HG02884 (cell line): ENCODE data around the gene PTPRE.

Experiments
- ATAC-seq: cut with Tn5 transposase; IDR thresholded peaks from one replicate; pipeline ENCODE4 v1.9.1; 2021; ENCODE audit warnings: mild to moderate bottlenecking, moderate library complexity; ENCODE audit not compliant: unreplicated experiment

The PTPRE gene

DNA sequence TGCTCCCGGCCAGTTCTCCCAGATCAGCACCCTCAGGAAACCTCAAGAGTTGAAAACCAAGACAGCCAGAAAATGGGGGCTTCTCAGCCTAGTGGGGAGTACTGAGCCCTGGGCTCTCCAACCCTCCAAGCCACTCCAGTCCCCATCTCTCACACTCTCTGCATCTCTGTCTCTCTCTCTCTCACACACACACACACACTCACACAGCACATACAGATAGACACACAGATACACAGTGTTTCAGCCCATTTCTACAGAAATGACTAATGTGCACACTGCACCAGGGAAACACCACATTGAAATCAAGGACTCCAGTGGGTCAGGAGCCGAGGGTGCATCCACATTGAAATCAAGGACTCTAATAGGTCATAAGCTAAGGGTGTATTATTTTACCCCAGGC, 111.8 kb downstream of the PTPRE start:
- no peak for ATAC-seq

DNA sequence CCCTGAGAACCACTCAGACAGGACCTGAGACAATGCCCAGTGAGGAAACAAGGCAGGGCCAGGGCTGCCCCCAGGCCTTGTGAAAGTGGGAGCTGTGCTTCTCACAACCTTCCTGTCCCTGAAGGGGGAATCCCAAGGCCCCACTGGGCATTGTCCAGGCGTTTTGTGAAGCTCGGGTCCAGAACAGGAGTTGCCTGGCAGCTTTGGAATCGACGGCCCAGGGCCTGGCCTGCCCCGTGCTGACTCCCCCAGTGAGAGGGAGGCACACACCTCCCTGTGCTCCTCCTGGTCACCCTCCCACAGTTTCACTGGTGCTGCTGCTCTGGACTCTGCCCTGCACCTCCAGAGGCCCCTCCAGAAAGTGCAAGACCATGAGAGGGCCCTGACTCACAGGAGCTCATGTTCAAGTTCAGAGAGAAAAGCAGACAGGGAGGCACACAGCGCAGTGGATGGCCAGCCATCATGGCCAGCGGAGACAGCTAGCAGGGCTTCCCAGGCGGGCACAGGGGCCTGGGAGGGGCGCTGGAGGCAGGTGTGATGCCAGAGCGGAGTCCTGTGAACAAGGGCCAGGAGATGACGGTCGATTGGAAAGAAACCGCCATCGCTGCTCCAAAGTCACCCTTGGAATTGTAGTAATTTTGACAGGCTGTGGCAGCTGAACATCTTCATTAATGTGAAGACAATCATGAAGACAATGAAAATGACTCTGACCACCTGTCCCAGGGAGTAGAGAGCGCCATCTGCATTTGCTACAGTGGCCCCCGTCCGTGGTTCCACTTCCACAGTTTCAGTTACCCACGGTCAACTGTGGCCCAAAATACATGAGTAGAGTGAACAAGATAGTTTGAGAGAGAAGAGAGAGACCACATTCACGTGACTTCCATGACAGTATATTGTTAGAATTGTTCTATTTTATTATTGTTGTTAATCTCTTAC, 115.6 kb downstream of the PTPRE start:
- ATAC-seq: no peak

DNA sequence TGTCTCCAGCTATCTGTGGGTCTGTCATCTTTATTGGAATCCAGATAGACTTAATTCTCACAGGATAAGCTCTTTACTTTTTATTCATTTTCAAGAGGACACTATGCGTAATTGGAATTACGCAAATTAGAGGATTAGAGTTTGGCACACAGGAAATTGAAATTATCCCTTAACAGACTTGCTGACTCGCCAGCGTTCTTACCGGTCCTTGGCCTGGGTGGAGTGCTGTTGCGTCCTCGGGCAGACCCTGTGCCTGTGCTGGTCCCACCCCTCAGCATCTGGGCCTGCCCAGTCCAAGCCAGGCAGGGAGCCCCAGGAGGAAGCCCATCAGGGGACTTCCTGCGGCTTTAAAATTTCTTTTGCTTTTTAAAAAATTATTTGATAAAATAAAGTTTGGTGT, 117.5 kb downstream of the PTPRE start:
- no peak for ATAC-seq

DNA sequence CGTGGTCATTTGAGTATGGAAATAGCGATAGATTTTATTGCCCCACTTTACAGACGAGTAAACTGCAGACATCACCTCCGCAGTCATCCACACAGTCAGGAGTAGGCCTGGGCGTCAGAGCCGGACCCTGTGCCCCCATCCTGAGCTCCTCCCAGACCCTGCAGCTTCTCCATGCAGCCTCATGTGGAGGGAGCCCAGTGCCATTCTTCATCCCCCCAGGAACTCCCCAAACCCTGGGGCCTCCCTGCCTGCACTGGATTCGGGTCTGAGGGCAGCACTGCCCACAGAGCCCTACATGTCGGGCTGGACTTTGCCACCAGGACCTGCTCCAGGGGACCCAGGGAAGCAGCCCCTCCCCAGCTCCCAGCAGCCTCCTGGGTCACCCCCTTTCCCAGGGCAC, 118.5 kb downstream of the PTPRE start:
- no peak for ATAC-seq

DNA sequence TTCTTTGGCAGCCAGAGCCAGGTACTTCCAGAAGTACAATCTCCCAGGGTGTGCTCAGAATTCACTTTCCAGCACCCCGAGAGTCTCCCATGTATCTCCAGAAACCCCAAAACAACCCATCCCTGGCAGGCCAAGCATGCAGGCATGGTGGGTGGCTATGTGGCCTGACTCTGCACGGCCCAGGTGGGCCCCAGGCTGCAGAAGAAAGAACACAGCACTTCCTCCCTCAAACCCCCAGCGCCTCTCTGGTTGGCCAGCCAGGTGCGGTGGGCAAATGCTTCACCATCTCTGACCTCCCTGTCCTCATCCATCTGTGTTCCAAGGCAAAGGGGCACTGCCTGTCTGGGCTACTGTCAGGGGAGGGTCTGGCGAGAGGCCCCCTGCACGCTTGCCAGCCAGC, 119.0 kb downstream of the PTPRE start:
- ATAC-seq: no peak

DNA sequence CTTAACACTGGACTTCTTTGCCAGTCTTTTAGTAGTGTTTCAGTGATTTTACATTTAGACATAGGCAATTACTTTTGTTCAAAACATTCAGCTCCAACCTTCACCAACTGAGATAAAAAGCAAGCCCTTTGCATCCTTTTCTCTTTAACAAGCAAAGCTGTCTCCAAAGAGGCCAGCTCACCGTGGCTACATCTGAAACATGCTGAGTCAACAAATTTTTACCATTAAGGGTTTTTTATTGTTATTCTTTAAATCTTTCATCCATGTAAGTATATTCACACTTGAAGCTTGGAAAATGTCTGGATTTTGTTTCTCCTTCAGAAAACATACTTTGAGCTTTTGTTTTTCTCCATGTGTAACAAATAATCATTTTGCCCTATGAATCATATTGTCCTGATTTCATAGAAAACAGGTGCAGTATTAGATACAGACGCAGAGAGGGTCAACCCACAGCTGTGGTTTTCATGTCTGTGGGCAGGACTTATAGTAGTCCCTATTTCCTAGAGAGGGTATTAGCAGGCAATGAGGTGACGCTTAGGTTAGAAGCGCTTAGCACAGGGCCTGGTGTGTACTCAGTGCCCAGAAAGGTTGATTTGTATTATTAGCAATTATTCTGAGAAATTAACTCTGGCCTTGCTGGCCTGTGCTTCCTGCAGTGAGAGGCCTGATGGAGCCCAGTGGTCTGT, 119.9 kb downstream of the PTPRE start:
- ATAC-seq: no peak

DNA sequence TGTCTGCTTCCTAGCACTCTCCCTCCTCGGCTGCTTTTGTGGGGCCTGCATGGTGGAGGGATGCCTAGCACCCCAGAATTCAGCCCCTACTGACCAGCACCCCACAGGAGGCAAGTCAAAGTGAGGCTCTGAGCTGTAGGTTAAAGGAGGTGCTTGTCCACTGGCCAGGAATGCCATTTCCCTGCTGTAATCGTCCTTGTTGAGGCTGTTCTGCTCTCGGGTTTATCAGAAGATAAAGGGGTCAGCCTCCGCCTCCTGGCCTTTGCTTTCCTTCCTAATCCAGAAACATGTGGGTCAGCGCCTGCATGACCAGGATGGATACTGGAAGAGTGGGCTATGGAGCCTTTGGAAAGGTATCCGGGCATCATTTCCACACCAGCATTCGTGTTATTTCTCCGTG, 120.4 kb downstream of the PTPRE start:
- no peak for ATAC-seq

DNA sequence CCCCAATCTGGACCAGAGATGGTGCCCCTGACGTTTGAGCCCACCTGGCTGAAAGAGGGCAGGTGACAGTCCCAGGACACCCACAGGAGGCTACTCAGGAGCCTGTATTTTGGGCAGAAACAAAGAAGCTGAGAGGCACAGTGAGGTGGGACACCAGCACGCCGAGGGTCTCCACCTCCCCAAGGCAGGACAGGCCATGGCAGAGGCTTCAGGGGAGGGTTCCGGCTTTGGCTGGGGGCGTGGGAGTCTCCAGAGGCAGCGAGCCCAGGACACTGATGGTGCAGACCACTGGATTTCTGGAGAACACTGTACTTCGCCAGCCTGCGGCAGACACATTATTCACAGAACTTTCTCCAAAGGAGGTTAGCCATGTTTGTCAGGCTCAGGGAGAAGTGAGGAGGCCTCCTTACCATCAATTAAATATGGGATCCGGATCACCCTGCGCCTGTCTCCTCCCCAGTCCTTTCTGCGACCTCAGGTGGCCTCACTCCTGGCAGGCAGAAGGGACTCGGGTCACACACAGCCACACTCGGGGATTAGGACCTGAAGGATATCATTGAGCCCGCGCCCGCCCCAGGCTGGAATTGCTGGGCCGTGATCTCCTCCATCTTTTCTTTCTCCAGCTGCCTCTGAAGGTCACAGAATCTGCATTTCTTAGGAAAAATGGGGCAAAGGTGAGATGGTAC, 121.1 kb downstream of the PTPRE start:
- no peak for ATAC-seq

DNA sequence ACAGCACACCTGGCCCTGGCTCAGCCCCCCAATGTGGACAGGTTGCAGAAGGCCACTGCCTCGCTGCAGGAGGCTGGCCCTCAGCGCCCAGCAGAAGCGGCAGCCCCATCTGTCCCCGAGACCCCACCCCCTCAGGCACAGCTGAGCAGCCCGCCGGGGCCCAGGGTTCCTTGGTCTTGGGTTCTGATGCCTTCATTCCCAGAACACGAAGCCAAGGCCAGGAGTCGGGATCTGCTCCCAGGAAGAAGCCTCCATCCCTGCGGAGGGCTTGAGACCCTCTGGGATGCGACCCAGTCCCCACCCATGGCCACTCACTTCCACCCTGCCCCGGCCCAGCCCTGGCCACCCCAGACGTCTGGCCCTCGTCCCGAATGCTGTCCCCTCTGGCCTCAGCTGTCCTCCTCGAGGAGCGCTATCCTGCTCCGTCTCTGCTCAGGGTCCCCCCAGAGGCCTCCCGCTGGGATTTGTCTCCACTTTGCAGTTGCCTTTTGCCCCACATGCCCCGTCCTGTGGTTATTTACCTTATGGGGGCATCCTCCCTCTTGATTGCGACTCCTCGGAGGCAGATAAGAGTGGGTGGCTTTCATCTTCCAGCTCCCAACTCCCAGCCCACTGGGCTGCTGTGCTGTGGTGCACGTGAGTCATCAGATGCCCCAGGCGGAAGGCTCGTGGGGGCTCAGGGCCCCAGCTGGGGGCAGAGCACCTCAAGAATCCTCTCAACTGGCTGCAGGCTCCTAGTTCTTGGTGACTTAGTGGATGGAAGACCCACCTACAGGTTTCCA, 121.8 kb downstream of the PTPRE start:
- no peak for ATAC-seq

DNA sequence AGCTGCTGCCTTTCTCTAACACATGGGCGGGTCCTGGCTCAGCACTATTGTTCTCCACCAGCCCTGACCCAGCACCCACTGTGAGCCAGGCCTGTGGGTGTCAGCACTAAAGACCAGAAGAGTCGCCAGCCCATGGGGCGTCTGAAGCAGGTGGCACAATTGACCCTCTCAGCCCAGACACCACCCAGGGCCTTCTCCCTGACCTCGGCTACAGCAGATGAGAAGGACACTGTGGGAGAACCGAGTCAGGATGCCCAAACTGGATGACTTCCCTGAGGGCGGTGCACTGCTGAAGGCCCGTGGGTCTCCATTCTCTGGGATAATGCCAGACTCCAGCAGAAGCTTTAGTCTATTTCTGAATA, 122.4 kb downstream of the PTPRE start:
- no peak for ATAC-seq

DNA sequence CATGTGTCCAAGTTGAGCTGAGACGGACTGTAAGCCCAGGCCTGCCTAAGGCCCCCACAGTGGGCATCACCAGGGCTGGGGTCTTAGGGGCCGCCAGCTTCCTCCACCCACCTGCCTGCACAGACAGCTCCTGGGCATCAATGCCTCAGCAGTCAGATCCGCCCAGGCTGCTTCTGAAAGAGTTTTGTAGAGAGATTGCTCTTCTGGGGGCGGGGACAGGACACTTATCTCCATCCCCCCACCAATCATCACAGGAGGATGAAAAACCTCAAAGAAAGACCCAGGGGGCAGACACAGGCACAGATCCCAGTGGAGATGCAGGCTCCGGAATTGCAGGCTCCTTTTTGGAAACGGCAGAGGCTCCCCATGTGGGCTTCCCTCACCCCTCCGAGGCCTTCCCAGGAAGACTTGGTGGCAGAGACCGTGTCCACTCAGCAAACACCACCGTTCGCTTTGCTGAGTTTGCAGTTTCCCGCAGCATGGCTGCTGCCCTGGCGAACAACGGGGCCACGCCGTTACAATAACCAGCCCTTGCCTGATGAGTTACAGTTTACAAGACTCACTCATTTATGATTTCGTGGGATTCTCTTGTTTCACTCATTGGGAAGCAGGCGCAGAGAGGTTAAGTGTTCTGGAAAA, 122.9 kb downstream of the PTPRE start:
- ATAC-seq: no peak

DNA sequence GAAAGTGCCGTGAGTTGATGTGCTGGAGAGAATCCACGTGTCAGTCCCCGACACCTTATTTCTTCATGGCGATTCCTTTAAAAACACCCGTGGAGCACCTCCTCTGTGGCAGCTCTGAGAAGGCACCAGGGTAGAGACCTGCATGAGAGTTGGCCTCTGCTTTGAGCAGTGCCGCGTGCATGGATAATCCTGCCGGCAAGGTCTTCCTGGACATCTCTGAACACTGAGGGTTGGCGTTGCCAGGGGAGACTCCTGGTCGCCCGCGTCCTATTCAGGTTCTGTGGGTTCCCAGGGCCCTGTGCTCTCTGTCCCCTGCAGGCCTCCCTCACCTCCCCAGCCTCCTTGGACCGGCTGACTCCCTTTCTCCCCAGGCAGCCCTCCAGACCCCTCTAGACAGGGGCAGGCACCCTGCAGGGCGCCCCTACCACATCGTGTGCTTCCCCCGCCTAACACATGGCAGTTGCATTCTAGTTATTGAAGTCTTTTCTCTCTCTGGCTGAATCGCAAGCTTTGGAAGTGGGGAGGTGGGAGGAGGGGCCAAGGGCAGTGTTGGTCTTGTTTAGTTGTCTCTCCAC, 123.7 kb downstream of the PTPRE start:
- ATAC-seq: no peak

DNA sequence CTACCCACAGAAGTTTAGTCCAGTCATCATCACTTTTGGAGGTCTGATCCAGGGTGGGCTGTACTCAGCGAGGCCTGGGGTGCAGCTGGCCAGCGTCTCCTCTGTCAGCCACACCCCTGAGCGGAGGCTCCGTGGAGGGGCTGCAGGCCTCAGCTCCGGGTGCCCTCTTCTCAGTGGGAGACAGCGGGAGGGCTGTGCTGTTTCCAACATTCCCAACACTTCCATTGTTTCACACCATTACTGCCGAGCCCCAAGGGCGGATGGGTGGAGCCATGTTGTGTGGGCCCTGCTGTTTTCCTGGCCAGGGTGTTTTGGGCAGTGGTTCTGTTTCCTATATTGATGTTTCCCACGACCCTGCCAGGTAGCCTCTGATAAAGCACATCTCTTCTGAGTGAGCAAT, 124.3 kb downstream of the PTPRE start:
- no peak for ATAC-seq

DNA sequence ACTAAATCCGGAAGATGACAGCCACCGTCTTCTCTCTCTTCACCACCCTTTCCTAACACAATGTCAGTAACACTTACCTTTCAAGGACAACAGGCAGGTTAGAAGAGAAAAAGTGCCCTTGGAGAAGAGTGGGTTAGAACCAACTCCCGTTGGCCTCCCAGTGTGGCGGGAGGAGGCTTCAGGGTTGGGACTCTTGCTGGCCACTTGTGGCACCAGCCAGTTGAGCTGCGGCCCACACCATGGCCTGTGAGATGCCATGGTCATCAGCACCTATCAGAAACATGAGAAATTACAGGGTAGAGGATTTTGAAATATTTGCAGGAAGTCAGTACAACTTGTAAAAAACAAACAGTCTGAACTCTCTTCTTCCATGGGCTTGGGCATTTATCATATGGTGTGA, 125.6 kb downstream of the PTPRE start:
- ATAC-seq: no peak

DNA sequence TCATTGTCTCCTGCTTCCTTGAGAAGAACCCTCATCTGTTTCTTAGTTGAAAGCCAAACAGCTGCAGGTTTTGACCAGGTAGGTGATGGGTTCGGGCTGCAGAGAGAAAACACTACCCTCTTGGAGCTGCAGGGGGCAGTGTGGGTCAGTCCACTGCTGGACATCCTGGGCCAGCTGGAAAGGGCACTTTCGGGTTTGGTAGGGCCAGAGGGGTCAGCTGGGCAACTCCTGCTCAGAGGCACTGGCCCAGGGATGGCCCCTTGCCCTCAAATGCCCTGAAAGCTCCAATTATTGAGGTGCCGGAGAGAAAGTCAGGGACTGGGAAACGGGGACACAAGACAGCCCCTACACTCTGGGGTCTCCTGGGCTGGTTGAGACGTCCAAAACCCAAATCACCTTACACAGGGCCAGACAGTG, 128.7 kb downstream of the PTPRE start:
- no peak for ATAC-seq

DNA sequence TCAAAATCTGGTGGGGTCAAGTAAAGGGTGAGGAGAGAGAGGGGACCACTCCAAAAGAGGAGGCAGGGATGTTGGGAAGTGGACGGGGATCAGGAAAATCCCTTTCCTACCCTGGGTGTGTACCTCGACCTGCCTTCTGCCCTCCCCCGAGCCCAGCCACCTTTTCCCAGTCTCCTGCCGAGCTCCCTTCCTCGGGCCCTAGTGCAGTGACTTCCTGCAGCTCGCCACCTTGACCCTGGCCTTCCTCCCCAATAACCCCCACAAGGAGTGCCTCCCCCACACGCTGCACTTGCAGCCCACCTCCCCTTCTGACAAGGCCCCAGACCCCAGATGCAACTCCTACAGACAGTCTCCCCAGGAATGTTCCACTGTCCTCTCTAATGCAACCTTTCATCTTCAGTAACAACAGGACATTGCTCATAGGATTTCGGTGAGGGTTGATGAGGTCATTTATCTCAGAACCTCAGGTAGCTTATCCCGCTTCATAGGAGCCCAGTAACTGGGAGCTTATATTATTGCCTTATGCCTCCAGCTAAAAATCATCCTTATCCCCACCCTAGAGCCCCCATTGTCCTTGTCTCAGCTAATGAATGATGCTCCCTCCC, 129.2 kb downstream of the PTPRE start:
- ATAC-seq: no peak

DNA sequence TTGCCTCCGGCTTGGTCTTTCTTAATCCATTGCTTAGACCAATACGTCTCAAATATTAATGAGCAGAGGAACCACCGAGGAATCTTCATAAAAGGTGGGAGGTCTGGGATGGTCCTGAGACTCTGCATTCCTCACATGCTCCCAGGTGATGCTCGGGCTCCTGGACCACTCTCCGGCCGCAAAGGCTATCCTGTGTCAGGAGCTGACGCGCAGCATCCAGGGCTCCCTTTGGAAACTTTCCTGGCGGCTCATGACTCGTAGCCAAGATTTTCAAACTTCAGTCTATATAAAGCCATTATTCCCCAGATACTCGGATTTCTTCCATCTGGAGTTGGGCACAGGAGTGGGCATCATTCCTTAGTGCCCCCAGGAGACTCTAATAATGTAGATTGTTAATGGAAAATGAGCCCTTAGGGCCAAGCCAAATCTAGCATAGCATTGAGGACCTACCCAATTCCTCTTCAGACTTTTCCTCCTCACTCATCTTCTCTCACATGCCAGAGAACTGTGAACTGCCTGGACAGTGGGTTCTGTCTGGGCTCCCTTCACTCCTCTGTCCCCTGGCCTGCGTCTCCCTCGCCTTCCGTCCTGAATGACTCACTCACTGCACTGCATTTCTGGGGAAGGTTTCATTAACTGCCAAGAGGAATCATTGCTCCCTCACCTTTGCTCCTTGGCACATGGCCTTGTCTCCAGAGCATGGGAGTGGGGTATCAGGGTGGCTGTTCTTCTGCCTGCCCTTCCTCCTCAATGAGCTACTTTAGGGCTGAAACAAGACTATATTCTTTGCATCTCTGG, 130.0 kb downstream of the PTPRE start:
- ATAC-seq: no peak

DNA sequence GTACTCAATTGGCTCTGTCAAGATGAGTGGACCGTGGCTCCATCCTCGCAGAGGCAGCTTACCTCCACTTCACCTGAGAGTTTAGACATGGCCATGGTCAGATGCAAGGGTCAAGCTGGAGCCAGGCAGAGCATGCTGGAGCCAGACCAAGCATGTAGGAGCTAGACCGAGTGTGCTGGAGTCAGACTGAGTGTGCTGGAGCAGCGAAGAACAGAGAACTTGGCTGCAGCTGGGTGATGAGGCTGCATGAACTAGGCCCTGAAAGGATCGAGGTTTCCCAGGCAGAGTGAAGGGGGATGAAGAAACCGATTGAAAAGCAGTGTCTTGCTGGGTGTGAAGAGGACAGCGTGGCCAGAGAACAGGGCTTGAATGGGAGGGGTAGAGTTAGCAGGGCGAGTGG, 133.2 kb downstream of the PTPRE start:
- ATAC-seq: no peak

DNA sequence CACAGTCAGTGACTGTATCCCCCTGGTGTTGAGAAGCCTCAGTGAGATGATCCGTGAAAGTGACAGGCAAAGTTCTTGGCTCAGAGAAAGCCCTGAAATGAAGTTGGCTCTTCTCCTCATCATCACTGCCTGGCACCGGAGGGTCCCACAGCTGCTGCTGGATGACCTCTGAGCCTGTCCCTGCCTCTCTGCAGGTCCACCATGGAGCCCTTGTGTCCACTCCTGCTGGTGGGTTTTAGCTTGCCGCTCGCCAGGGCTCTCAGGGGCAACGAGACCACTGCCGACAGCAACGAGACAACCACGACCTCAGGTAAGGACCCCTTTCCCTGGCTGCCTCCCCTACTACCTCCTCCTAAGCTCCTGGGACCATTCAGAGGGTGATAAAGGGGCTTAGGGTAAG, 133.8 kb downstream of the PTPRE start:
- ATAC-seq: no peak
